Activated T-cell treated with anti-CD3 and anti-CD28 coated beads, Interleukin-2, amount 50 U/mL, for 1 hour (primary cell): ENCODE measurements around the gene DRD4.
"Not testable (repeated sequence)": the region's sequence is repeated elsewhere in the genome, so short reads cannot be mapped to it uniquely, and the experiment has no call there.

Experiments
- DNase-seq: peaks from one replicate; pipeline ENCODE4 v3.0.0-alpha.2; 2020

Gene DRD4

GRCh38 chr11:680970-681369 is 43.9 kb downstream of the DRD4 start:
- no peak for DNase-seq

GRCh38 chr11:686451-687243 is 49.6 kb downstream of the DRD4 start:
- DNase-seq, result no peak

GRCh38 chr11:687751-688150 is 50.7 kb downstream of the DRD4 start:
- no peak for DNase-seq

GRCh38 chr11:688681-689080 is 51.6 kb downstream of the DRD4 start:
- no peak for DNase-seq

- DNase-seq, result no peak
Observed at GRCh38 chr11:689625-690024, 52.6 kb downstream of the DRD4 start.

GRCh38 chr11:690244-690643 is 53.2 kb downstream of the DRD4 start:
- DNase-seq, result not testable (repeated sequence)
